Neural progenitor cell (in vitro differentiated cells): Measurements from ENCODE around the gene ANKRD6. TPM values are rescaled to one million over a fixed set of nuclear protein-coding genes. Genes with fewer than 3 reads are reported as not detected.
"Not testable (repeated sequence)": the region's sequence is repeated elsewhere in the genome, so short reads cannot be mapped to it uniquely, and the experiment has no call there.

Experiments
- DNase-seq: peaks from one replicate; pipeline ENCODE4 v3.0.0-alpha.2; 2016; ENCODE audit warnings: low spot score
- H2AFZ ChIP-seq: fragments of 200-600 bp; sonication (generic); replicated peaks from 2 replicates; pipeline ENCODE4 v1.6.1; 2016; ENCODE audit warnings: antibody characterized with exemption
- H3F3A ChIP-seq: fragments of 200-600 bp; sonication (generic); 2 replicates; pipeline ENCODE4 v1.6.1; 2016; ENCODE audit warnings: antibody characterized with exemption, low read depth
- H3K27ac ChIP-seq: fragments of 200-600 bp; sonication (generic); 2 replicates; pipeline ENCODE4 v1.5.1; 2016; ENCODE audit warnings: mild to moderate bottlenecking
- H3K27me3 ChIP-seq: fragments of 200-600 bp; sonication (generic); 2 replicates; pipeline ENCODE4 v1.6.1; 2016; ENCODE audit warnings: mild to moderate bottlenecking, moderate library complexity
- H3K36me3 ChIP-seq: fragments of 200-600 bp; sonication (generic); 2 replicates; pipeline ENCODE4 v1.5.1; 2016
- H3K4me1 ChIP-seq: fragments of 200-600 bp; sonication (generic); 2 replicates; pipeline ENCODE4 v1.6.1; 2016; ENCODE audit warnings: mixed run types
- H3K4me2 ChIP-seq: fragments of 200-600 bp; sonication (generic); 2 replicates; pipeline ENCODE4 v1.6.1; 2016
- H3K4me3 ChIP-seq: fragments of 200-600 bp; sonication (generic); 2 replicates; pipeline ENCODE4 v1.5.1; 2016
- H3K79me2 ChIP-seq: fragments of 200-600 bp; sonication (generic); 2 replicates; pipeline ENCODE4 v1.6.1; 2016; ENCODE audit warnings: low read depth
- H3K9ac ChIP-seq: fragments of 200-600 bp; sonication (generic); 2 replicates; pipeline ENCODE4 v1.6.1; 2016
- H3K9me3 ChIP-seq: fragments of 200-600 bp; sonication (generic); 2 replicates; pipeline ENCODE4 v1.5.1; 2016; ENCODE audit warnings: low read depth
- H4K20me1 ChIP-seq: fragments of 200-600 bp; sonication (generic); 2 replicates; pipeline ENCODE4 v1.6.1; 2016; ENCODE audit warnings: low read depth
- H3K27ac Mint-ChIP-seq: 3 replicates; pipeline ENCODE4 v1.8.0; 2021; ENCODE audit warnings: mixed read lengths
- H3K27me3 Mint-ChIP-seq: 2 replicates; pipeline ENCODE4 v1.8.0; 2022; ENCODE audit warnings: low read depth, mild to moderate bottlenecking, inconsistent platforms, moderate library complexity, mixed read lengths; ENCODE audit not compliant: insufficient read depth
- H3K36me3 Mint-ChIP-seq: 3 replicates; pipeline ENCODE4 v1.8.0; 2021; ENCODE audit warnings: mixed read lengths
- H3K4me1 Mint-ChIP-seq: 3 replicates; pipeline ENCODE4 v1.8.0; 2021; ENCODE audit warnings: mixed read lengths
- H3K4me3 Mint-ChIP-seq: 3 replicates; pipeline ENCODE4 v1.8.0; 2021; ENCODE audit warnings: mild to moderate bottlenecking, moderate library complexity, mixed read lengths
- H3K9me3 Mint-ChIP-seq: 3 replicates; pipeline ENCODE4 v1.8.0; 2020; ENCODE audit warnings: mixed read lengths
- EZH2 ChIP-seq: fragments of 200-600 bp; sonication (generic); IDR thresholded peaks from 2 replicates; pipeline ENCODE4 v1.6.1; 2017; ENCODE audit warnings: antibody characterized with exemption, mild to moderate bottlenecking, moderate library complexity
- EZH2phosphoT487 ChIP-seq: fragments of 200-600 bp; sonication (generic); IDR thresholded peaks from 2 replicates; pipeline ENCODE4 v1.6.1; 2017; ENCODE audit warnings: antibody characterized with exemption
- total RNA-seq: library from RNA; depleted of rRNA; stranded (reverse); fragments of >200 nt; gene quantifications from 2 replicates; pipeline ENCODE4 v1.2.3, GENCODE V29; 2015; ENCODE audit warnings: low replicate concordance
- TF ChIP-seq, protein P1 (sequence below): fragments of 200-600 bp; sonication (generic); IDR thresholded peaks from 2 replicates; pipeline ENCODE4 v1.5.1; 2017; ENCODE audit warnings: antibody characterized with exemption, mild to moderate bottlenecking

ANKRD6 gene
- total RNA-seq, 1 donor from 2014 or later: 36.3 TPM

DNA sequence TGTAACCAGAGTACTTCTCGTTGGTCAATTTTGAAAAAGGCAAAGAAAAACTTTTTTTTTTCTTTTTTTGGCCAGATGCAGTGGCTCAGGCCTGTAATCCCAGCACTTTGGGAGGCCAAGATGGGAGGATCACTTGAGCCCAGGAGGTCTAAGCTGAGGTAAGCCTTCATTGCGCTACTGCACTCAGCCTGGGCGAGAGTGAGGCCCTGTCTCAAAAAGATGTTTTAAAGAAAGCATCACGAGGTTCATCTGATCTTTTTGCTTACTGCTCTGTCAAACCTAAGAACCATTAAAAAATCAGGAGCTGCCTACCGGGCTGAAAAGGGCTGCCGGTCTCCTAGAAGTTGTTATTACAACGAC is 205.0 kb downstream of the ANKRD6 start:
- TF ChIP-seq EZH2phosphoT487 (no peak), EZH2 (no peak)
- TF ChIP-seq, protein P1, sequence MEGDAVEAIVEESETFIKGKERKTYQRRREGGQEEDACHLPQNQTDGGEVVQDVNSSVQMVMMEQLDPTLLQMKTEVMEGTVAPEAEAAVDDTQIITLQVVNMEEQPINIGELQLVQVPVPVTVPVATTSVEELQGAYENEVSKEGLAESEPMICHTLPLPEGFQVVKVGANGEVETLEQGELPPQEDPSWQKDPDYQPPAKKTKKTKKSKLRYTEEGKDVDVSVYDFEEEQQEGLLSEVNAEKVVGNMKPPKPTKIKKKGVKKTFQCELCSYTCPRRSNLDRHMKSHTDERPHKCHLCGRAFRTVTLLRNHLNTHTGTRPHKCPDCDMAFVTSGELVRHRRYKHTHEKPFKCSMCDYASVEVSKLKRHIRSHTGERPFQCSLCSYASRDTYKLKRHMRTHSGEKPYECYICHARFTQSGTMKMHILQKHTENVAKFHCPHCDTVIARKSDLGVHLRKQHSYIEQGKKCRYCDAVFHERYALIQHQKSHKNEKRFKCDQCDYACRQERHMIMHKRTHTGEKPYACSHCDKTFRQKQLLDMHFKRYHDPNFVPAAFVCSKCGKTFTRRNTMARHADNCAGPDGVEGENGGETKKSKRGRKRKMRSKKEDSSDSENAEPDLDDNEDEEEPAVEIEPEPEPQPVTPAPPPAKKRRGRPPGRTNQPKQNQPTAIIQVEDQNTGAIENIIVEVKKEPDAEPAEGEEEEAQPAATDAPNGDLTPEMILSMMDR: no peak
- peak overlapping the region; percentile 59 for H3K27ac ChIP-seq

DNA sequence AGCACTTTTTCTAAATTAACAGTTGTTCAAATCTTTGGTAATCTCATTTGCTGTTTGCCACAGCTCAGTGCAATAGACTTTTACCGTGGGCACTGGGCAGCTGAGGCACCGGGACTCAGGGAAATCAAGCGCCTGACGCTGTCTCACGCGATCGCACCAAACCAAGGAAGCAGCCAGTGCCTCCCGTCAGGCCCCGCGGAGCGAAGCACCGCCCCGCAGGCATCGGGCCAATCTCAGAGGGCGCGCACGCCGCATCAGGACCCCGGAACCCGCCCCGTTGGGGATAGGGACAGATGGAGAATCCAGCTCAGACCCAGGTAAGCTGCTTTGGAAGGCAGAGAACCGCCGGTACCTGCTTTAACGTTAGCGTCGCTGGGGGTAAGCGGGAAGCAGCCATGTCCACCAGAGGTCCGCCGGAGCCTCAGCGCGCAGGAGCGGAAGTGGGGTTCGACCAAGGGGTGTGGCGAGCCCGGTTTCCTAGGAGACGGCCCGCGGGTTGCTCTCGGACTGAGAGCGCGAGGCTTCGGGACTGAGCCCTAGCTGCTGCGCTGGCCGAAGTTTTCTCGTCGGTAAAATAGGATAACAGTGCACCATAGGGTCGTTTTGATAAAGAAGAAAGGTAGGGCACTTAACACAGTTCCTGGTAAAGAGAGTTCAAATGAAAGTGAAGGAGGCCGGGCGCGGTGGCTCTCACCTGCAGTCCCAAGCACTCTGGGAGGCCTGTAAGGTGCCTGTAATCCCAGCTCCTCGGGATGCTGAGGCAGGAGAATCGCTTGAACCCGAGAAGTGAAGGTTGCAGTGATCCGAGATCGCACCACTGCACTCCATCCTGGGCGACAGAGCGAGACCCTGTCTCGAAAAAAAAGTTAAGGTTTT is 205.6 kb downstream of the ANKRD6 start, which contains the start of gene LYRM2:
Gene LYRM2 (minus strand): TSS at position 428 of the 876 bp plus-strand sequence. CDS start 31 bp downstream, at position 397.
- Histone ChIP-seq H3K27ac (peak within 1 kb of the TSS; percentile 59), H3K27me3 (no peaks in the 10 kb centered on the region), H3K9ac (peak within 1 kb of the TSS; percentile 56), H2AFZ (peak within 1 kb of the TSS; percentile 98), H4K20me1 (peaks cover 9% of the 10 kb centered on the region), H3F3A (peaks cover 28% of the 10 kb centered on the region), H3K4me3 (peak within 1 kb of the TSS; percentile 86), H3K4me1 (peaks cover 11% of the 10 kb centered on the region), H3K36me3 (peaks cover 8% of the 10 kb centered on the region), H3K9me3 (no peaks in the 10 kb centered on the region), H3K4me2 (peak within 1 kb of the TSS; percentile 97), H3K79me2 (peaks cover 31% of the 10 kb centered on the region)
- peak within 1 kb of the TSS; percentile 93 for H3K4me3 Mint-ChIP-seq
- peaks cover 29% of the 10 kb centered on the region for H3K4me1 Mint-ChIP-seq
- peaks cover 13% of the 10 kb centered on the region for H3K36me3 Mint-ChIP-seq
- H3K27ac Mint-ChIP-seq: peak within 1 kb of the TSS; percentile 87
- H3K9me3 Mint-ChIP-seq: no peaks in the 10 kb centered on the region
- peak; percentile 97 for DNase-seq
- peaks cover 4% of the 10 kb centered on the region for H3K27me3 Mint-ChIP-seq
- no peak for TF ChIP-seq EZH2
- TF ChIP-seq, protein P1: peak; percentile 12

More for the DNA sequence above, 205.0 kb downstream of the ANKRD6 start:
- Histone ChIP-seq H3F3A (peaks cover 23% of the 10 kb centered on the region), H3K9me3 (no peaks in the 10 kb centered on the region), H3K4me1 (peaks cover 11% of the 10 kb centered on the region), H3K9ac (peak overlapping the region; percentile 56), H3K27me3 (no peaks in the 10 kb centered on the region), H2AFZ (peak overlapping the region; percentile 98), H3K79me2 (peaks cover 31% of the 10 kb centered on the region), H3K4me2 (peak overlapping the region; percentile 97), H3K4me3 (peak overlapping the region; percentile 86), H3K36me3 (peaks cover 8% of the 10 kb centered on the region), H4K20me1 (peaks cover 6% of the 10 kb centered on the region)
- H3K4me1 Mint-ChIP-seq: peaks cover 25% of the 10 kb centered on the region
- peaks cover 4% of the 10 kb centered on the region for H3K27me3 Mint-ChIP-seq
- peaks cover 13% of the 10 kb centered on the region for H3K36me3 Mint-ChIP-seq
- peak overlapping the region; percentile 87 for H3K27ac Mint-ChIP-seq
- no peaks in the 10 kb centered on the region for H3K9me3 Mint-ChIP-seq
- no peak for DNase-seq
- H3K4me3 Mint-ChIP-seq: peak overlapping the region; percentile 93

DNA sequence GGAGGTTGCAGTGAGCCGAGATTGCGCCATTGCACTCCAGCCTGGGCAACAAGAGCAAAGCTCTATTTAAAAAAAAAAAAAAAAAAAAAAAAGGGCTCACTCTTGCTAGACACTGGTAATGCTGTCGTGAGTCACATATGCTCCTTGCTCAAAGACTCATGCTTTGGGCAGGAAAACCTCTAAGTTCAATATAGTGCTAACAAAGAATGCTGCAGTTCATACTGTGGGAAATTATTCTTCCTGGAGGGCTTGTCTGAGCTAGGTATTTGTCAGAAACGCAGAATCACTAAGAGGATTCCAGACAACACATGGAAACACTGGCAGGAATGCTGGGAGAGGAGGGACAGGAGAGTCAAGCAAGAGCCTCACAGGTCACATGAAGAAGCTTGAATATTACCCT is 207.9 kb downstream of the ANKRD6 start:
- H3F3A ChIP-seq: peaks cover 32% of the 10 kb centered on the region
- no peak for TF ChIP-seq EZH2phosphoT487
- TF ChIP-seq, protein P1: no peak
- no peak for TF ChIP-seq EZH2
- H3K4me2 ChIP-seq: no peak overlapping the region
- H3K4me1 ChIP-seq: peaks cover 11% of the 10 kb centered on the region
- peaks cover 28% of the 10 kb centered on the region for H4K20me1 ChIP-seq
- no peak for DNase-seq
- peaks cover 8% of the 10 kb centered on the region for H3K36me3 ChIP-seq
- H3K79me2 ChIP-seq: peaks cover 31% of the 10 kb centered on the region
- no peaks in the 10 kb centered on the region for H3K9me3 ChIP-seq
- no peak overlapping the region for H3K4me3 ChIP-seq
- Mint-ChIP-seq H3K27ac (no peak overlapping the region), H3K27me3 (peaks cover 4% of the 10 kb centered on the region), H3K9me3 (no peaks in the 10 kb centered on the region), H3K4me1 (peaks cover 29% of the 10 kb centered on the region), H3K36me3 (peaks cover 13% of the 10 kb centered on the region), H3K4me3 (peak overlapping the region; percentile 22)
- no peaks in the 10 kb centered on the region for H3K27me3 ChIP-seq
- H3K27ac ChIP-seq: no peak overlapping the region
- H3K9ac ChIP-seq: no peak overlapping the region
- H2AFZ ChIP-seq: no peak overlapping the region

DNA sequence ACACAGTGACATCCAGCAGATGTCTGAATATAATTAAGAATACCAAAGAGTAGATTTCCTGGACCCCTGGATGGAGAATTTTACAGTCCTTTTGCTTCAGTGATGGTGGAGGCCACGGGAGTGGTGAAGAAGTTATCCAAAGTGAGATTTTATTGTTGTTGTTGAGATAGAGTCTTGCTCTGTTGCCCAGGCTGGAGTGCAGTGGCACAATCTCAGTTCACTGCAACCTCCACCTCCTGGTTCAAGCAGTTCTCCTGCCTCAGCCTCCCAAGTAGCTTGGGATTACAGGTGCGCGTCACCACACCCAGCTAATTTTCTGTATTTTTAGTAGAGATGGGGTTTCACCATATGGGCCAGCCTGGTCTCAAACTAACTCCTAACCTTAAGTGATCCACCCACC is 208.6 kb downstream of the ANKRD6 start:
- H2AFZ ChIP-seq, DNase-seq, H3K4me3 ChIP-seq, H3K27ac Mint-ChIP-seq, H3K4me3 Mint-ChIP-seq, H3K27ac ChIP-seq, H3K27me3 Mint-ChIP-seq, H3K27me3 ChIP-seq, H3K9me3 ChIP-seq, H3K9ac ChIP-seq, H3K4me2 ChIP-seq, H3K36me3 ChIP-seq, H3K9me3 Mint-ChIP-seq: not testable (repeated sequence)
- peaks cover 32% of the 10 kb centered on the region for H3F3A ChIP-seq
- H3K79me2 ChIP-seq: peaks cover 31% of the 10 kb centered on the region
- Mint-ChIP-seq H3K4me1 (peaks cover 29% of the 10 kb centered on the region), H3K36me3 (peaks cover 13% of the 10 kb centered on the region)
- peaks cover 11% of the 10 kb centered on the region for H3K4me1 ChIP-seq
- peaks cover 28% of the 10 kb centered on the region for H4K20me1 ChIP-seq
